ENCODE measurements around the gene CRLF2. TPM values are rescaled to one million over a fixed set of nuclear protein-coding genes. Genes with fewer than 3 reads are reported as not detected.

The CRLF2 gene
- total RNA-seq, 1 experiment from 2014 or later: 0.76 TPM

- no peak overlapping the region for H2AFZ ChIP-seq
- ChIA-PET POLR2A (ENCODE audit: unreplicated experiment) (no interaction called here), CTCF (no interaction called here)
- H3K27me3 ChIP-seq (ENCODE audit: insufficient read depth, low read depth): no peaks in the 10 kb centered on the region
- BruUV-seq (replicated peaks): no TSS peak
- H3K27ac ChIP-seq: no peak overlapping the region
- H3K79me2 ChIP-seq (ENCODE audit: low read depth): no peaks in the 10 kb centered on the region
- H3F3A ChIP-seq (ENCODE audit: insufficient read depth, low read depth): peaks cover 17% of the 10 kb centered on the region
- no peaks in the 10 kb centered on the region for H3K9me2 ChIP-seq (ENCODE audit: insufficient read depth)
- H3K4me2 ChIP-seq: no peak overlapping the region
- H3K36me3 ChIP-seq (ENCODE audit: low read depth): no peaks in the 10 kb centered on the region
- TF ChIP-seq EZH2 (IDR thresholded peaks at IDR 0.05; ENCODE audit: low read depth): no peak
- no peak for TF ChIP-seq CTCF (conservative IDR thresholded peaks at IDR 0.05)
- no peak overlapping the region for H3K4me3 ChIP-seq
- intact Hi-C loops (cut with micrococcal nuclease; ENCODE audit: unreplicated experiment): no loop called here
- no peaks in the 10 kb centered on the region for H3K9me3 ChIP-seq (ENCODE audit: insufficient read depth, low read depth)
- peaks cover 25% of the 10 kb centered on the region for H3K4me1 ChIP-seq (replicated peaks; ENCODE audit: insufficient read depth)
- no peaks in the 10 kb centered on the region for H4K20me1 ChIP-seq (ENCODE audit: insufficient read depth)
- no peak for DNase-seq
Observed at GRCh38 chrX:1252861-1253260, 40.4 kb upstream of the CRLF2 start.

- Histone ChIP-seq H3K27me3 (ENCODE audit: insufficient read depth, low read depth) (no peaks in the 10 kb centered on the region), H3K36me3 (ENCODE audit: low read depth) (no peaks in the 10 kb centered on the region), H3F3A (ENCODE audit: insufficient read depth, low read depth) (peaks cover 17% of the 10 kb centered on the region), H3K27ac (peak overlapping the region; percentile 50), H3K4me2 (peak overlapping the region; percentile 70), H2AFZ (no peak overlapping the region), H4K20me1 (ENCODE audit: insufficient read depth) (no peaks in the 10 kb centered on the region), H3K9me3 (ENCODE audit: insufficient read depth, low read depth) (no peaks in the 10 kb centered on the region), H3K79me2 (ENCODE audit: low read depth) (no peaks in the 10 kb centered on the region), H3K9me2 (ENCODE audit: insufficient read depth) (no peaks in the 10 kb centered on the region), H3K4me1 (replicated peaks; ENCODE audit: insufficient read depth) (peaks cover 15% of the 10 kb centered on the region; the same call in 1 of the 2 replicates), H3K4me3 (peak overlapping the region; percentile 5; the same call in 1 of the 2 replicates)
- no TSS peak for BruUV-seq (replicated peaks)
- intact Hi-C loops (cut with micrococcal nuclease; ENCODE audit: unreplicated experiment): loop anchor here (2.0 to 5.0 kb wide), 5 partner anchors 20 to 204 kb away; partner anchors contain the start of genes ASMTL, CSF2RA and SLC25A6
- peak; percentile 62 to 89 for DNase-seq
- ChIA-PET POLR2A (ENCODE audit: unreplicated experiment) (no interaction called here), CTCF (no interaction called here)
- TF ChIP-seq CTCF (conservative IDR thresholded peaks at IDR 0.05) (no peak), EZH2 (IDR thresholded peaks at IDR 0.05; ENCODE audit: low read depth) (no peak)
Observed at GRCh38 chrX:1249101-1249887, 36.8 kb upstream of the CRLF2 start.

GRCh38 chrX:1248331-1249061, 36.0 kb upstream of the CRLF2 start:
- peaks cover 22% of the 10 kb centered on the region for H3K4me1 ChIP-seq (replicated peaks; ENCODE audit: insufficient read depth)
- 0 out of 2 replicates have a peak overlapping the region, but pooled peaks have one; percentile 50 for H3K27ac ChIP-seq
- no peaks in the 10 kb centered on the region for H3K9me2 ChIP-seq (ENCODE audit: insufficient read depth)
- POLR2A ChIA-PET (ENCODE audit: unreplicated experiment): no interaction called here
- intact Hi-C loops (cut with micrococcal nuclease; ENCODE audit: unreplicated experiment): loop anchor here (2.0 to 5.0 kb wide), 5 partner anchors 20 to 204 kb away; partner anchors contain the start of genes ASMTL, CSF2RA and SLC25A6
- no peak overlapping the region for H2AFZ ChIP-seq
- CTCF ChIA-PET: no interaction called here
- BruUV-seq (replicated peaks): no TSS peak
- H3K4me3 ChIP-seq: peak overlapping the region; percentile 5; the same call in 1 of the 2 replicates
- DNase-seq: peak; percentile 26 to 39
- H4K20me1 ChIP-seq (ENCODE audit: insufficient read depth): no peaks in the 10 kb centered on the region
- TF ChIP-seq EZH2 (IDR thresholded peaks at IDR 0.05; ENCODE audit: low read depth): no peak
- no peak for TF ChIP-seq CTCF (conservative IDR thresholded peaks at IDR 0.05)
- H3K36me3 ChIP-seq (ENCODE audit: low read depth): no peaks in the 10 kb centered on the region
- peak overlapping the region; percentile 70 for H3K4me2 ChIP-seq
- H3K9me3 ChIP-seq (ENCODE audit: insufficient read depth, low read depth): no peaks in the 10 kb centered on the region
- no peaks in the 10 kb centered on the region for H3K79me2 ChIP-seq (ENCODE audit: low read depth)
- H3K27me3 ChIP-seq (ENCODE audit: insufficient read depth, low read depth): no peaks in the 10 kb centered on the region
- peaks cover 25% of the 10 kb centered on the region for H3F3A ChIP-seq (ENCODE audit: insufficient read depth, low read depth)

Data from PC-9 (cell line).